Endothelial cell of umbilical vein (primary cell): Measurements from ENCODE around the gene NFX1. TPM values are rescaled to one million over a fixed set of nuclear protein-coding genes. Genes with fewer than 3 reads are reported as not detected.

ENCODE experiments used
- BruUV-seq: library from RNA; stranded (reverse); fragments of 400-500 nt; replicated peaks from 2 replicates; lab custom pipeline; 2021; lab: Mats Ljungman, UMichigan
- CTCF ChIA-PET: fragments of 300-600, 350-600 bp; sonication (Branson Sonifier 250); formaldehyde crosslinking; loops from one replicate; lab custom pipeline; 2021; ENCODE audit warnings: antibody characterized with exemption, inconsistent platforms; lab: Charles Lee
- POLR2A ChIA-PET: fragments of 300-600, 350-600 bp; sonication (Branson Sonifier 250); formaldehyde crosslinking; loops from one replicate; lab custom pipeline; 2021; ENCODE audit warnings: antibody characterized with exemption, inconsistent platforms; lab: Charles Lee
- DNase-seq: peaks from one replicate; pipeline ENCODE4 v3.0.0-alpha.2; 2011; ENCODE audit warnings: low read depth, low spot score
- FAIRE-seq: peaks from 2 replicates; lab custom pipeline; 2011; peaks lifted over from hg19 to GRCh38; lab: Jason Lieb, UNC
- H2AFZ ChIP-seq: 2 replicates; pipeline ENCODE4 v1.6.0; 2012; ENCODE audit warnings: low read depth, low read length, control low read depth, inconsistent platforms
- H3K27ac ChIP-seq: 2 replicates; pipeline ENCODE4 v1.5.1; 2011; ENCODE audit warnings: low read depth, mild to moderate bottlenecking, control low read depth, low read length, moderate library complexity; ENCODE audit not compliant: insufficient read depth
- H3K27me3 ChIP-seq, 2 experiments: 2 replicates each; pipeline versions ENCODE4 v1.6.0 to v1.6.1; 2011; ENCODE audit warnings: low read length in 2 of 2, mixed read lengths in 1 of 2; ENCODE audit not compliant: control insufficient read depth in 2 of 2, insufficient read depth in 2 of 2
- H3K36me3 ChIP-seq, 2 experiments: 2 replicates in 1 of 2; 3 replicates in 1 of 2; pipeline ENCODE4 v1.5.1; 2011; ENCODE audit warnings: low read length in 2 of 2, mild to moderate bottlenecking in 1 of 2, moderate library complexity in 1 of 2; ENCODE audit not compliant: control insufficient read depth in 2 of 2, insufficient read depth in 2 of 2; ENCODE audit errors: extremely low read depth in 1 of 2
- H3K4me1 ChIP-seq: 3 replicates; pipeline ENCODE4 v1.5.1; 2011; ENCODE audit warnings: mild to moderate bottlenecking, low read length; ENCODE audit not compliant: control insufficient read depth, insufficient read depth; ENCODE audit errors: extremely low read depth
- H3K4me2 ChIP-seq: 2 replicates; pipeline ENCODE4 v1.6.1; 2011; ENCODE audit warnings: low read length, control low read depth, mixed read lengths; ENCODE audit not compliant: insufficient read depth
- H3K4me3 ChIP-seq, 3 experiments: fragments of 200-600 bp in 1 of 3; sonication (generic), shearing (Covaris generic) in 1 of 3; replicated peaks in 1 of 3; 2 replicates each; pipeline ENCODE4 v1.5.1; 2011 to 2016; ENCODE audit warnings: control low read depth in 3 of 3, low read length in 3 of 3, mild to moderate bottlenecking in 2 of 3, inconsistent platforms in 1 of 3, low read depth in 1 of 3, moderate library complexity in 1 of 3; ENCODE audit not compliant: insufficient read depth in 1 of 3
- H3K79me2 ChIP-seq: 2 replicates; pipeline ENCODE4 v1.6.0; 2012; ENCODE audit warnings: low read length, inconsistent platforms; ENCODE audit not compliant: control insufficient read depth, insufficient read depth
- H3K9ac ChIP-seq: replicated peaks from 2 replicates; pipeline ENCODE3; 2011; ENCODE audit warnings: low read length, control low read depth; ENCODE audit not compliant: insufficient read depth; ENCODE audit errors: extremely low read depth
- H3K9me1 ChIP-seq: replicated peaks from 3 replicates; pipeline ENCODE4 v1.6.0; 2011; ENCODE audit warnings: mild to moderate bottlenecking, low read length; ENCODE audit not compliant: control insufficient read depth, insufficient read depth; ENCODE audit errors: extremely low read depth
- H3K9me3 ChIP-seq: replicated peaks from 2 replicates; pipeline ENCODE4 v1.5.1; 2012; ENCODE audit warnings: low read length, inconsistent platforms; ENCODE audit not compliant: control insufficient read depth, insufficient read depth
- H4K20me1 ChIP-seq: replicated peaks from 2 replicates; pipeline ENCODE3; 2011; ENCODE audit warnings: mild to moderate bottlenecking, low read length; ENCODE audit not compliant: control insufficient read depth, insufficient read depth; ENCODE audit errors: extremely low read depth
- CTCF ChIP-seq, 2 donors: IDR thresholded peaks; 1 replicate in 1 of 2; 2 replicates in 1 of 2; pipeline ENCODE4 v1.5.1; 2011; ENCODE audit warnings: low read length in 2 of 2, mild to moderate bottlenecking in 2 of 2, moderate library complexity in 2 of 2, control low read depth in 1 of 2, inconsistent platforms in 1 of 2, low read depth in 1 of 2; ENCODE audit not compliant: insufficient read depth in 1 of 2; ENCODE audit errors: extremely low read depth in 1 of 2
- EZH2 ChIP-seq: IDR thresholded peaks from 2 replicates; pipeline ENCODE4 v1.6.1; 2012; ENCODE audit warnings: borderline replicate concordance, low read depth, mild to moderate bottlenecking, moderate library complexity, low read length, inconsistent platforms; ENCODE audit not compliant: severe bottlenecking
- FOS ChIP-seq: IDR thresholded peaks from 2 replicates; pipeline ENCODE4 v1.6.1; 2011; ENCODE audit warnings: mild to moderate bottlenecking, low read length, moderate library complexity, borderline replicate concordance; ENCODE audit not compliant: insufficient read depth
- GATA2 ChIP-seq: IDR thresholded peaks from 2 replicates; pipeline ENCODE4 v1.7.0; 2011; ENCODE audit warnings: low read depth, mild to moderate bottlenecking, moderate library complexity, mixed read lengths, low read length; ENCODE audit not compliant: insufficient read length, insufficient read depth
- JUN ChIP-seq: IDR thresholded peaks from 2 replicates; pipeline ENCODE4 v1.6.1; 2011; ENCODE audit warnings: borderline replicate concordance, low read depth; ENCODE audit not compliant: insufficient read length, insufficient read depth
- MAX ChIP-seq: IDR thresholded peaks from 2 replicates; pipeline ENCODE4 v1.6.1; 2011; ENCODE audit not compliant: insufficient read depth, insufficient read length
- MYC ChIP-seq: IDR thresholded peaks from one replicate; pipeline ENCODE4 v1.6.1; 2011; ENCODE audit warnings: mild to moderate bottlenecking, low read depth, low read length
- POLR2A ChIP-seq: IDR thresholded peaks from 2 replicates; pipeline ENCODE4 v1.6.1; 2012; ENCODE audit warnings: low read depth, mild to moderate bottlenecking, control low read depth, low read length
- POLR2AphosphoS5 ChIP-seq: IDR thresholded peaks from 2 replicates; pipeline ENCODE4 v1.6.1; 2012; ENCODE audit warnings: low read depth, mild to moderate bottlenecking, control low read depth, low read length, moderate library complexity; ENCODE audit not compliant: insufficient read depth
- dilution Hi-C: fragments of 300-500 bp; cut with MboI; formaldehyde crosslinking; loops from one replicate; pipeline ENCODE4 v1.15.0; 2019; ENCODE audit warnings: low sequenced_read_pairs; ENCODE audit not compliant: extremely low pct_ligation_motif_present
- intact Hi-C: fragments of 100-400 bp; cut with micrococcal nuclease; formaldehyde crosslinking; loops from one replicate; pipeline ENCODE4 v1.10.0; 2022
- polyA plus RNA-seq, 4 experiments: library from polyadenylated mRNA; depleted of rRNA in 3 of 4; stranded (reverse) in 3 of 4; unstranded in 1 of 4; fragments of >200 nt; gene quantifications; 2 replicates each; pipeline versions ENCODE4 v1.2.1 to v1.2.3, GENCODE V29; 2011 to 2012; ENCODE audit warnings: missing spikeins in 1 of 4
- total RNA-seq: library from RNA; stranded (reverse); gene quantifications from 2 replicates; pipeline ENCODE4 v1.2.3, GENCODE V29; 2021

NFX1 gene
- total and polyA plus RNA-seq, 2 donors (not counting 3 experiments of a cell fraction or from before 2014, with no cell fraction given), result 19.3 to 21.7 TPM

- Histone ChIP-seq H3K9me3 (no peaks in the 10 kb centered on the region), H3K36me3 (no peaks in the 10 kb centered on the region), H3K4me2 (no peak overlapping the region), H3K4me3 (no peak overlapping the region), H3K27me3 (peaks cover 0 to 3% of the 10 kb centered on the region in 2 experiments), H4K20me1 (no peaks in the 10 kb centered on the region), H3K27ac (no peak overlapping the region), H3K9me1 (no peaks in the 10 kb centered on the region), H2AFZ (no peak overlapping the region), H3K4me1 (no peaks in the 10 kb centered on the region), H3K9ac (no peak overlapping the region), H3K79me2 (no peaks in the 10 kb centered on the region)
- peak; percentile 49 for DNase-seq
- BruUV-seq, result no TSS peak
- dilution Hi-C loops, result no loop called here
- CTCF ChIA-PET, result interaction anchor here (0.6 to 9.3 kb wide), 38 partner anchors 8 to 202 kb away, joined by 3 to 164 read pairs (median 6); partner anchors contain the start of genes AQP3, AQP7, BAG1 and CHMP5
- POLR2A ChIA-PET, result no interaction called here
- intact Hi-C loops, result loop anchor here (1.0 to 5.0 kb wide), 3 partner anchors 40 to 128 kb away; no protein-coding TSS in a partner anchor
- peak; percentile 62 for FAIRE-seq
- TF ChIP-seq CTCF (IDR thresholded peaks at IDR 0.05; ENCODE audit: extremely low read depth in 1 of 2, insufficient read depth in 1 of 2, low read depth in 1 of 2, low read length in 2 of 2) (peak; percentile 83 to 84), POLR2A (no peak)
Measured at GRCh38 chr9:33415501-33416038, 125.3 kb downstream of the NFX1 start.

- no peak overlapping the region for H2AFZ ChIP-seq
- TF ChIP-seq MAX (no peak), POLR2A (no peak), JUN (no peak), POLR2AphosphoS5 (no peak), EZH2 (no peak), CTCF (IDR thresholded peaks at IDR 0.05; ENCODE audit: extremely low read depth in 1 of 2, insufficient read depth in 1 of 2, low read depth in 1 of 2, low read length in 2 of 2) (no peak), FOS (no peak), GATA2 (no peak), MYC (no peak)
- H3K4me3 ChIP-seq, result no peak overlapping the region
- H3K4me2 ChIP-seq, result no peak overlapping the region
- no peaks in the 10 kb centered on the region for H3K79me2 ChIP-seq
- no peaks in the 10 kb centered on the region for H4K20me1 ChIP-seq
- no peak overlapping the region for H3K9ac ChIP-seq
- no peaks in the 10 kb centered on the region for H3K36me3 ChIP-seq
- dilution Hi-C loops, result no loop called here
- H3K9me3 ChIP-seq, result no peaks in the 10 kb centered on the region
- H3K4me1 ChIP-seq, result no peaks in the 10 kb centered on the region
- no TSS peak for BruUV-seq
- ChIA-PET CTCF (interaction anchor here (1.2 to 9.3 kb wide), 8 partner anchors 13 to 131 kb away, joined by 4 to 164 read pairs (median 28); partner anchors contain the start of genes AQP3 and AQP7), POLR2A (no interaction called here)
- DNase-seq (no peak), FAIRE-seq (no peak)
- peaks cover 0 to 3% of the 10 kb centered on the region in 2 experiments for H3K27me3 ChIP-seq
- H3K9me1 ChIP-seq, result no peaks in the 10 kb centered on the region
- intact Hi-C loops, result loop anchor here (5.0 kb wide), 1 partner anchor 50 kb away; no protein-coding TSS in a partner anchor
- H3K27ac ChIP-seq, result no peak overlapping the region
Measured at GRCh38 chr9:33416996-33417395, 126.7 kb downstream of the NFX1 start.
